GM19397 (cell line): ENCODE measurements around the gene OR5M10.
"Not testable (repeated sequence)": the region's sequence is repeated elsewhere in the genome, so short reads cannot be mapped to it uniquely, and the experiment has no call there.

Source experiments
- ATAC-seq: cut with Tn5 transposase; IDR thresholded peaks from one replicate; pipeline ENCODE4 v1.9.1; 2021; ENCODE audit warnings: mild to moderate bottlenecking, moderate library complexity; ENCODE audit not compliant: unreplicated experiment

OR5M10 gene

DNA sequence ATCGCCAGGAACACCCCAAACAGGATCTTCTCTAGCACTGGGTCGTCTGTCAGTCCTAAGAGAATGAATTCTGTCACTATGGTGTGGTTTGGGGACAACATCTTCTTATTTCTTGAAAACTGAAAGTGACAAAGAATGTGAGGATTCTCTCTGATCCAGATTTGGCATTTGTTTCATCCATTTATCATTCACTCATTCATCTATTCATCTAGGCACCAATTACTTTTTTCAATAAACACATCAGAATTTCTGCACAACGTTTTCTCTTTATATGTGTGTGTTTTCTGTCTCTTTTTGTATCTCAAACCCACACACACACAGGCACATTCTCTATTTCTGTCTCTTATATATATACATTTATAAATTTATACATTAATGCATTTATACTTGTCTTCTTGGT is at the start of gene OR5M10:
TSS of gene OR5M10 (minus strand) at position 101 of the 400 bp plus-strand sequence. CDS start at position 101, 0 bp downstream.
- ATAC-seq = no peak

DNA sequence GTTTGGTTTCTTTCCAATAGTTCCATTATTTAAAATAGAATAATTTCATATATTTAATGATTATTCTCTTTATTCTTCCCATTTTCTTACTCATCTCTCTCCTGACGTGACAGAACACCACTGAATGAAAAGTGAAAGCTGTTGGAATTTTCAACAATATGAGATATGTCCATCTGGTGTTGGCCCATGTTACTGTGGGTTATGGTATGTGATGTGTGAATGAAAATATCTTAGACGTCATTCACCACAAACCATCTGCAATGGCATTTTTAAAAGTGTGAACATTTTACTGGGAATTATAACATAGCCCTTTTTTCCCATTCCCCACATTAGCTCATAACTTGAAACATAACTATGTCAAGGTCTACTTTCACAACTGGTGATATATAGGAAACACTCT is 48.4 kb upstream of the OR5M10 start:
- no peak for ATAC-seq

DNA sequence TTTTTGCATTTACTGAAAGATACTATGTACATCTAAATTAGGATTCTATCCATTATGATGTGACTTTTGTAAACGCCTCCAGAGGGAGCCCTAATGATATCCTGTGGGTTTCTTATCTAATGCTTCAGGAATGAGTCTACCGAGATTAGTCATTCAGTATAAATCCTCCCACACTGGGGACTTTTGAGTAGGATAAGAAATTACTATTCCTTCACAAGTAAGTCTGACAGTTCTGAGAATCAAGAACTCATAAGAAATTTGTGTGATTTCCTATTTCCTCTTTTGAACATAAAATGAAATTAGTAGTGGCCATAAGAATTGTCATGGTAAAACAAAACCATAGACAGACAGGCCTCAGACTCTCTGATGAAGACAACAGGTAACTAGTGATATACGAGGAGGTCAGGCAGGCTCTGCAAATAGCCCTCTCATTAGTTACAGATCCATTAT is 47.2 kb upstream of the OR5M10 start:
- ATAC-seq = no peak

DNA sequence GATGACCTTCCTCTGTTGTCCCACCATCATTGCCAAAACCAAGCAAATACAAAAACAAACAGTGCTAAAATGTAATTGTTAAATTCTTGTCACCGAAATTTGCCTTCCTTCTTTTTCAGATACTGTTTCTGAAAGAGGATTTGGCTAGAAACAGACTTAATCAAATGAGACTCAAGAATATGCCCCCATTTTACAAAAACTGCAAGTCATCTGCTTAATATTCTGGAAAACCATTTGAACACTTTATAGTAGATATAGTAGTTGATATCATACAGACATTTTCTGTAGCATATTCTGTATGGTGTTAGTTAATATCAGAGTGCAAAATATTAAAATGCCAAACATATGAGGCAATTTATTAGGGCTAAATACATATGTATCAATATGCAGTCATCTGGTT is 33.7 kb upstream of the OR5M10 start:
- no peak for ATAC-seq

DNA sequence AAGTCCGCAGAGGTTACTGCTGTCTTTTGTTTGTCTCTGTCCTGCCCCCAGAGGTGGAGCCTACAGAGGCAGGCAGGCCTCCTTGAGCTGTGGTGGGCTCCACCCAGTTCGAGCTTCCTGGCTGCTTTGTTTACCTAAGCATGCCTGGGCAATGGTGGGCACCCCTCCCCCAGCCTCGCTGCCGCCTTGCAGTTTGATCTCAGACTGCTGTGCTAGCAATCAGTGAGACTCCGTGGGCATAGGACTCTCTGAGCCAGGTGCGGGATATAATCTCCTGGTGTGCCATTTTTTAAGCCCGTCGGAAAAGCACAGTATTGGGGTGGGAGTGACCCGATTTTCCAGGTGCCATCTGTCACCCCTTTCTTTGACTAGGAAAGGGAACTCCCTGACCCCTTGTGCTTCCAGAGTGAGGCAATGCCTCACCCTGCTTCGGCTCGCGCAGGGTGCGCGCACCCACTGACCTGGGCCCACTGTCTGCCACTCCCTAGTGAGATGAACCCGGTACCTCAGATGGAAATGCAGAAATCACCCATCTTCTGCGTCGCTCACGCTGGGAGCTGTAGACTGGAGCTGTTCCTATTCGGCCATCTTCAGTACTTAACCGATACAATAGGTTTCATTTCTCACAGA is 14.7 kb upstream of the OR5M10 start:
- ATAC-seq = not testable (repeated sequence)

DNA sequence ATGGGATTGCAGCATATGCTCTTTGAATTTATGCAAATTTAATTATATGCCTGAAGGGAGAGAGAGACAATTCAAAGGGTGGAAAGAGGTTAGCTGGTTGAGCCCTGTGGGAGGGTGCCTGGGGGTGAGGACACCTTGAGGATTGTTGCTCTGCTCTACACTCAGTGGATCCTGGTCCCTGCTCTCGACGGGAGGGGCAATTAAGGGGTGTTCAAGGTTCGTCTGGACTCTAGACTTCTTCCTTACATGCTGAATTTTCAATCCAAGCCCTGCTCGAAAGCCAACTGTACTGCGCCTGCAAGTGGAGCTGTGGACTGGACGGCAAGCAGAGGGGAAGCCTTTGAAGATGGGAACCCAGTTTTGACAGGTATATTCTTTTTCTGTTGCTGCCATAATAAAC is 18.9 kb downstream of the OR5M10 start:
- ATAC-seq = no peak

DNA sequence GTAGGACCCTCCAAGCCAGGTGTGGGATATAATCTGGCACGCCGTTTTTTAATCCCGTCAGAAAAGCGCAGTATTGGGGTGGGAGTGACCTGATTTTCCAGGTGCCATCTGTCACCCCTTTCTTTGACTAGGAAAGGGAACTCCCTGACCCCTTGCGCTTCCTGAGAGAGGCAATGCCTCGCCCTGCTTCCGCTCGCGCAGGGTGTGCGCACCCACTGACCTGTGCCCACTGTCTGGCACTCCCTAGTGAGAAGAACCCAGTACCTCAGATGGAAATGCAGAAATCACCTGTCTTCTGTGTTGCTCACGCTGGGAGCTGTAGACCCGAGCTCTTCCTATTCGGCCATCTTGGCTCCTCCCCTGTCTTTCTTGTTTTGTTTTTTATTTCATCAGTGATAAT is 22.8 kb downstream of the OR5M10 start:
- not testable (repeated sequence) for ATAC-seq

DNA sequence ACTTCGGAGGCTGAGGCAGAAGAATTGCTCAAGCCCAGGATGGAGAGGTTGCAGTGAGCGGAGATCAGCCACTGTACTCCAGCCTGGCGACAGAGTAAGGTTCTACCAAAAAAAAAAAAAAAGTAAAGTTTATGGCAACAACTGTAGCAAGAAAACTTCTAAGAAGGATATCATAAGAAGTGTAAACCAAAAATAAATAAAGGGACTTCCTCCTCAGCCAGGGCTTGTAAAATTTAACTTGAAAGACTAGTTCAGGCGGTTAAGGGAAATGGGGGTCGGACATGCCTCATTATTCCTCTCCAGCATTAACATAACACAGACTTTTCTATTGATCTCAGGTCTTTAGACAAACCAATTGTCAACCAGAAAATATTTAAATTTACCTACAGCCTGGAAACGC is 32.0 kb downstream of the OR5M10 start:
- no peak for ATAC-seq

DNA sequence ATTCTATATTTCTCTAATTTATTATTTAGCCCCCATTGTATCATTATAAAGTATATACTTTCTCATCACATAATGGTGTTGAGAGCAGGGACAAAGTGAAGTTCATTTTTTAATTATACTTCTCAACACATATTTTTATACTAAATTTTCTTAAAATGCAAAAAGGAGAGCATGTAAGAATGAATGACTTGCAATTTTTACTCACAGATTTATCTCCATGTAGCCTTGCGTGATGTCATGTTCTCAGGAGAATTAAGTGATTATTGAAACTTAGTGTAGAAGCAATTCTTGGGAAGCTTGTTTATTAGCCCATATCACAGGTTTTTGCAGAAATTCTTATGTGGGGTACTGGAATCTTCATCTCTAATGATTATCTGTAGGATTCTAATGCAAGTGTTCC is 33.8 kb downstream of the OR5M10 start:
- no peak for ATAC-seq

DNA sequence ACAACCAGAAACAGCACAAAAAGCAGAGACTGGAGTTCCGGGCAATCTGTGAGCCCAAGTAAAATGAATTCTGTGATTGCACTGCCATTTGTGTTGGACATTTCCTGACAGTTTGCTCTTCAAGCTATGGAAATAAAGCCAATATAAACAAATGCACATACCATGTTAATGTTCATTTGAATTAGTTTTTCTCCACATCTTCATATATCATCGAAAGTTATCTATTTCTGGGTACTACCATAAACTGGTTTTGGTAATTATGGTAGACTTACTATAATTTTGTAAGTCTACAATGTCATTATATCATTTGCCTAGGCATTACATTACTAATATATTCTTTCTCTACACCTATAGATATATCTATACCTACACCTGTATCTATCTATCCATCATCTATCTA is 34.4 kb downstream of the OR5M10 start, which contains the start of gene OR5M11:
TSS of gene OR5M11 (minus strand) at position 101 of the 400 bp plus-strand sequence. CDS start at position 101, 0 bp downstream.
- no peak for ATAC-seq

DNA sequence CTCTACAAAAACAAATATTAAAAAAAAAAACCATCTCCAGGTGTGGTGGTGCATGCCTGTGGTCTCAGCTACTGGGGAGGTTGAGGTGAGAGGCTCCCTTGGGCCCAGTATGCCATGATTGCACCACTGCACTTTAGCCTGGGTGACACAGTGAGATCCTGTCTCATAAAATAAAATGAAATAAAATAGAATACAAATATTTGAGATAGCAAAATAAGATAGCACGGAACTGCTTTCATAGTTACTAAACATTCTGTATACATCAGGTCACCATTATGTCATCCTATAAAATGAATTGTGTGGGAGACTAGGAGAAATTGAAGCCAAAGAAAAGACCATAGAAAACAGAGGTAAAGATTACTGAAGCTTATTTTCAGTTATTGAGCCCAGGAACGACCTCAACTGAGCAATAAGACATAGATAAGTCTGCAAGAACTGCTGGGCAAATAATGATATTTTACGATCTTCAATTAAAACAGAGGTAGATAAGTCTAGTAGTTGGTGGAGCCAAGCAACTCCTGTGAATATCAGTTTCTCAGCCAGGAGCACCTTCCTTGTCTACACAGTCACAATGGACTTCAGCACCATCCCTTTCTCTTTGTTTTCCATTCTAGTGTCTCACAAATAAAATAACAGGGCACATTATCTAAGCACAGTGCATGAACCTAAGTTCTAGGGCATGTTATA is 44.3 kb downstream of the OR5M10 start:
- ATAC-seq = no peak

DNA sequence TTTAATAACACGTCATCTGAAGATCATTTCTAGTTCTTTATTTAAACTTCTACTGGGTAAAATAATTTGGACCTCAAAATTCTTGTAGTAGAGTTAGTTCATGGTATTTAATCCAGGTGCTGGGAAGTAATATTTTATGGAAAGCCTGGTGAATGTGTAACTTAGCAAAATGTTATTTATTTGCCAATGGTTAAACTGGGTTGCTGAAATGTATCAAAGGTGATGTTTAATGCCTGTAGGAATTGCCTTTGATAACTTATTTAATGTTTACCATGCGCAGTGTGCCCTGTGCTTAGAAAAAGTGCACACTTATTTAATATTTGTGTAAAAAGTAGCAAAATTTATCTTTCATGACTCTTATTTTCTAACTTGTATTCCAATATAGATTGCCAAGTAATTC is 45.7 kb downstream of the OR5M10 start:
- ATAC-seq = no peak
